ENCODE results near the gene RPRML. TPM values are rescaled to one million over a fixed set of nuclear protein-coding genes. Genes with fewer than 3 reads are reported as not detected.

The RPRML gene
- total RNA-seq, 1 donor, result not detected

DNA sequence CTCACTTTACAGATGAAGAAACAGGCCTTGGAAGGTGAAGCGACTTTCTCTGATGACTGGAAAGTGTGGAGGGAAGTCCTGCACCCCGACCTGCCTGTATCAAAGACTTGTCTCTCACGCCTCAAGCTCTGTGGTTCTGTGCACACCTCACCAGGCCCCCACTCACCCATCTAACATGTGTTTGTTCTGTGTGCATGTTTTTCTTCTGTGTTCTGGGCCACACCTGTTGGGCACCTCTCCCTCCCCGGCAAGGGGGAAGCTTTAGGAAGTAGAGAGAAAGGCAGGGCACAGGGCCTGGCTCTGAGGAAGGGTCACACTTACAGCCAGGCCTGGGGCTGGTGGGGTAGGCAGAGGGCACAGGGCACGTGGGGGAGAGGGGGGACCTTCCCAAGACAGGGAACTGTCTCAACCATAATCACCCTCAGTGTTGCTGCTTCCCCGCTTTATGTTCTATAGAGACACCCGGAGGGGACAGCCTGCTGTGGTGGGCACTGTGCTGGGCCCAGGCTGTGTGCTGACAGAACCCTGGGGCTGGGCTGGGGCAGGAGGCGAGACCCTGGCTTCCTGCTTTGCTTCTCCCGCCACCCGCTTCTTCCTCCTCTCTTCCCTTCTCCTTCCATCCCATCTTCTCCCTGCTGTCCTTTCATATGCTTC lies 7.3 kb downstream of the RPRML start:
- H3K27ac ChIP-seq (ENCODE audit: low read depth, low read length), result no peak overlapping the region
- no peak overlapping the region for H3K4me2 ChIP-seq (ENCODE audit: insufficient read depth, low read length)
- H3K4me3 ChIP-seq (ENCODE audit: insufficient read depth, low read length), result no peak overlapping the region
- no peak overlapping the region for H2AFZ ChIP-seq (ENCODE audit: low read length)
- no peaks in the 10 kb centered on the region for H4K20me1 ChIP-seq (ENCODE audit: insufficient read depth, low read length)
- no peaks in the 10 kb centered on the region for H3K9me3 ChIP-seq (ENCODE audit: low read depth, low read length)
- no peak for DNase-seq (ENCODE audit: insufficient read length, low spot score, missing footprints)
- TF ChIP-seq CTCF (IDR thresholded peaks at IDR 0.05; ENCODE audit: extremely low read depth, low read depth, low read length), result no peak
- H3K79me2 ChIP-seq (ENCODE audit: insufficient read depth, low read length), result no peaks in the 10 kb centered on the region
- no peaks in the 10 kb centered on the region for H3K36me3 ChIP-seq (ENCODE audit: insufficient read depth, low read length)
- peaks cover 29% of the 10 kb centered on the region for H3K27me3 ChIP-seq (ENCODE audit: insufficient read depth, low read length)
- no peaks in the 10 kb centered on the region for H3K4me1 ChIP-seq (ENCODE audit: insufficient read depth, low read length)

- no peak overlapping the region for H3K4me3 ChIP-seq (ENCODE audit: insufficient read depth, low read length)
- H3K9me3 ChIP-seq (ENCODE audit: low read depth, low read length), result no peaks in the 10 kb centered on the region
- H3K4me1 ChIP-seq (ENCODE audit: insufficient read depth, low read length), result no peaks in the 10 kb centered on the region
- no peaks in the 10 kb centered on the region for H4K20me1 ChIP-seq (ENCODE audit: insufficient read depth, low read length)
- DNase-seq (ENCODE audit: insufficient read length, low spot score, missing footprints), result no peak
- H3K27ac ChIP-seq (ENCODE audit: low read depth, low read length), result no peak overlapping the region
- H3K27me3 ChIP-seq (ENCODE audit: insufficient read depth, low read length), result peaks cover 21% of the 10 kb centered on the region
- H3K4me2 ChIP-seq (ENCODE audit: insufficient read depth, low read length), result no peak overlapping the region
- no peak overlapping the region for H2AFZ ChIP-seq (ENCODE audit: low read length)
- TF ChIP-seq CTCF (IDR thresholded peaks at IDR 0.05; ENCODE audit: extremely low read depth, low read depth, low read length), result no peak
- H3K79me2 ChIP-seq (ENCODE audit: insufficient read depth, low read length), result no peaks in the 10 kb centered on the region
- H3K36me3 ChIP-seq (ENCODE audit: insufficient read depth, low read length), result no peaks in the 10 kb centered on the region
Measured at GRCh38 chr17:46968896-46969295, 10.2 kb downstream of the RPRML start.

DNA sequence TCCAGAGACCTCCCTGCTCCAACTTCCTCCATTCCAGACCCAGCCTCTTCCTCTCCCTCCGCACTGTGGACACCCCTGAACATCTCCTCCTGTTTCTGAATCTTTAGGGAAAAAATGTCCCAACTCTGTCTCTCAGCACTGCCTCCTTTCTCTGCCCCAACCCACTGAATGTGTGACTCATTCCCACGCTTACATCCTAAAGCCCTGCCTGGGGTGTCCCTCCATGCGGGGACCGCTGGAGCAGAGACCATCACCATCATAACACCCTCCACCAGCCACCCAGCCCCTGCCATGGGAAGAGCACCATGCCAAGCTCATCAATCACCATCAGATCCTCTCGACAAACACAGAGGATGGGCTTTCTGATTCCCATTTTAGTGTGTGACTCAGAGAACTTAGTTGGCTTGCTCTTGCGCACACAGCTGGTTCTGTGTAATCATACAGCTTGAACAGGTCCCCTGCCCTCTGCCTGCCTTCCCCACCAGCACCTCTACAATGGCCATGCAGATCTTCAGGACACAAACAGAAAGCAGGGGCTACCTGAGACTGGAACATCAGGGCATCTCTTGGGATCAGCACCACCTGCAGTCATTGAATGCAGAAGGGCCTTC lies 10.7 kb downstream of the RPRML start:
- H2AFZ ChIP-seq (ENCODE audit: low read length), result no peak overlapping the region

More for the DNA sequence above, 10.7 kb downstream of the RPRML start:
- no peaks in the 10 kb centered on the region for H4K20me1 ChIP-seq (ENCODE audit: insufficient read depth, low read length)
- H3K27ac ChIP-seq (ENCODE audit: low read depth, low read length), result no peak overlapping the region
- H3K36me3 ChIP-seq (ENCODE audit: insufficient read depth, low read length), result no peaks in the 10 kb centered on the region
- H3K4me1 ChIP-seq (ENCODE audit: insufficient read depth, low read length), result no peaks in the 10 kb centered on the region
- no peak overlapping the region for H3K4me3 ChIP-seq (ENCODE audit: insufficient read depth, low read length)
- H3K27me3 ChIP-seq (ENCODE audit: insufficient read depth, low read length), result peaks cover 21% of the 10 kb centered on the region
- no peaks in the 10 kb centered on the region for H3K79me2 ChIP-seq (ENCODE audit: insufficient read depth, low read length)
- no peak for TF ChIP-seq CTCF (IDR thresholded peaks at IDR 0.05; ENCODE audit: extremely low read depth, low read depth, low read length)
- H3K9me3 ChIP-seq (ENCODE audit: low read depth, low read length), result no peaks in the 10 kb centered on the region
- DNase-seq (ENCODE audit: insufficient read length, low spot score, missing footprints), result no peak
- H3K4me2 ChIP-seq (ENCODE audit: insufficient read depth, low read length), result no peak overlapping the region

All from osteoblast (primary cell).